Adipocyte (in vitro differentiated cells): ENCODE measurements around the gene CYP2S1.
"Not testable (repeated sequence)": the region's sequence is repeated elsewhere in the genome, so short reads cannot be mapped to it uniquely, and the experiment has no call there.

Source experiments
- DNase-seq: peaks from one replicate; pipeline ENCODE4 v3.0.0-alpha.2; 2015; ENCODE audit warnings: low read depth
- H3K27me3 ChIP-seq: replicated peaks from 2 replicates; pipeline ENCODE4 v1.7.0; 2013; ENCODE audit warnings: mild to moderate bottlenecking, low read length, moderate library complexity; ENCODE audit not compliant: control insufficient read depth, insufficient read depth
- H3K36me3 ChIP-seq: 2 replicates; pipeline ENCODE4 v1.7.0; 2013; ENCODE audit warnings: low read length, mild to moderate bottlenecking, moderate library complexity; ENCODE audit not compliant: control insufficient read depth, insufficient read depth, severe bottlenecking
- H3K4me1 ChIP-seq: 2 replicates; pipeline ENCODE4 v1.7.0; 2013; ENCODE audit warnings: mild to moderate bottlenecking, low read length, moderate library complexity; ENCODE audit not compliant: control insufficient read depth, insufficient read depth
- H3K4me3 ChIP-seq: 2 replicates; pipeline ENCODE4 v1.7.0; 2013; ENCODE audit warnings: mild to moderate bottlenecking, low read length, moderate library complexity
- H3K9ac ChIP-seq: 2 replicates; pipeline ENCODE4 v1.7.0; 2013; ENCODE audit warnings: mild to moderate bottlenecking, low read length, moderate library complexity
- H3K9me3 ChIP-seq: 2 replicates; pipeline ENCODE4 v1.7.0; 2013; ENCODE audit warnings: mild to moderate bottlenecking, low read length, moderate library complexity; ENCODE audit not compliant: control insufficient read depth

Gene CYP2S1

DNA sequence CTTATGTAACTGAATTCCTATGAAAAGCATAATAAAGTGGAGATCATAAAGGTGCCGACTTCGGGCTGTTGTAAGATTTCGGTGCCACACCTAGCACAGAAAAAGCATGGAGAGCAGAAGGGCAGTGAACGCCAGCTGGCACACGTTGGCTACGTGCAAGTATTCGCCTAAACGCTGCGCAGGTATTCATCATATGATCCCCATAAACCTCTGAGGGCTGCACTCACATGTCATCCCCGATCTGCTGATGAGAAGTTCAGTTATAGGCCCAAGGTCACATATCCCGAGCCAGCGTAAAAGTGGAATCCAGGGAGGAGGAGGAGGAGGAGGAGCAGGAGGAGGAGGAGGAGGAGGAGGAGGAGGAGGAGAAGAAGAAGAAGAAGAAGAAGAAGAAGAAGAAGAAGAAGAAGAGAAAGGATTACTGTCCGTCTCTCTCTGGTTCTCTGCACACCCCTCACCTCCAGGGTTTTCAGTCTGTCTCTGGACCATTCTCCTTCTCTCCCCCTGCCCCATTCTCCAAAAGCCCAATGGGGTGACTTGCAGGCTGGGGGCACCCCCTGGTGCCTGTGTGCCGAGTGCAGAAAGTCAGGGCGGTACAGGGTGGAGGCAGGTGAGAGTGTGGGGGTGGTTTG, 18.6 kb upstream of the CYP2S1 start:
- no peak overlapping the region for H3K9ac ChIP-seq
- no peak for DNase-seq
- H3K27me3 ChIP-seq = no peaks in the 10 kb centered on the region
- H3K9me3 ChIP-seq = no peaks in the 10 kb centered on the region
- H3K4me3 ChIP-seq = no peak overlapping the region
- peaks cover 9% of the 10 kb centered on the region for H3K4me1 ChIP-seq
- H3K36me3 ChIP-seq = no peaks in the 10 kb centered on the region

DNA sequence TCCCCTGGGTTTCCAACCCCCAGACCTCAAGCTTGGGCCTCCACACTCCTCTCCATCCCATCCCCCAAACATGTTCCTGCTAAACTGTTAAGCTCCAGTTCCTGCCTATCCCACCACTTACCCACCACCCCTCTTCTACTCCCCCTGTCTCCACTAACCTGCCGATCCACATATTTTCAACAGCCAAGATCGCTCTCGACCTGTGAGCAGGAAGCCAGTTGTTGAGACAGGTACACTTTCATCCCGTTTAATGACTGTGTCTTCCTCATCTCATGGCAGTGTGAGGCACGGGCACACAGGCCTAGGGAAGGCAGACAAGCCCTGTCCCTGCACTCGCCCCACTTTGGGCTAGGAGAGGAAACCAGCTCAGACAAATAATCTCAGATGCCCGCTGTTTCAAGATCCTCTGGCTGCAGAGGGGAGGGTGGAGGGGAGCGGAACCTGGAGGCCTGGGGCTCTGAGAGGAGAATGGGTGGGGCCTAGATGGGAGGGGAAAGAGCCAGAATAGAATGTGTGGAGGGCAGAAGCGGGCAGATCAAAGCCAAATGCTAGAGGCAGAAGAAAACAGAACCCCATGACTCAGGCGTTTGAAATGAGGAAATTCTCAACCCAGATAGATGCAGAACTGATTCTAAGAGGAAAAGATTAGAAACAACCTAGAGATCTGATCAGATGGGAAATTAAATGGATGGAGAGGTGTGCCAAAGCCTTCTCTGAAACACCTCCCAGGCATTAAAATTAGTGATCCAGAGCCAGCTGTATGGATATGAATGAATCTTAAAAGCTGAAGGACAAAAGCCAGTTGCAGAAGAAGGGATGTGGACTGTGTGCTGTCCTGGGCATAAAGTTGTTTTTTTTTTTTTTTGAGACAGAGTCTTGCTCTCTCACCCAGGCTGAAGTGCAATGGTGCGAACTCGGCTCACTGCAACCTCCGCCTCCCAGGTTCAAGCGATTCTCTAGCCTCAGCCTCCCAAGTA, 16.9 kb upstream of the CYP2S1 start:
- Histone ChIP-seq H3K9me3 (no peaks in the 10 kb centered on the region), H3K4me3 (no peak overlapping the region), H3K9ac (peak overlapping the region; percentile 58), H3K27me3 (no peaks in the 10 kb centered on the region), H3K36me3 (no peaks in the 10 kb centered on the region), H3K4me1 (peaks cover 9% of the 10 kb centered on the region)
- peak; percentile 85 for DNase-seq

DNA sequence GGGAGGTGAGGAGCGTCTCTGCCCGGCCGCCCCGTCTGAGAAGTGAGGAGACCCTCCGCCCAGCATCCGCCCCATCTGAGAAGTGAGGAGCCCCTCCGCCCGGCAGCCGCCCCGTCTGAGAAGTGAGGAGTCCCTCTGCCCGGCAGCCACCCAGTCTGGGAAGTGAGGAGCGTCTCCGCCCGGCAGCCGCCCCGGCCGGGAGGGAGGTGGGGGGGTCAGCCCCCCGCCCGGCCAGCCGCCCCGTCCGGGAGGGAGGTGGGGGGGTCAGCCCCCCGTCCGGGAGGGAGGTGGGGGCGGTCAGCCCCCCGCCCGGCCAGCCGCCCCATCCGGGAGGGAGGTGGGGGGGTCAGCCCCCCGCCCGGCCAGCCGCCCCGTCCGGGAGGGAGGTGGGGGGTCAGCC, 12.8 kb upstream of the CYP2S1 start:
- H3K9me3 ChIP-seq, H3K4me3 ChIP-seq, H3K9ac ChIP-seq, H3K36me3 ChIP-seq, H3K4me1 ChIP-seq, H3K27me3 ChIP-seq, DNase-seq: not testable (repeated sequence)

DNA sequence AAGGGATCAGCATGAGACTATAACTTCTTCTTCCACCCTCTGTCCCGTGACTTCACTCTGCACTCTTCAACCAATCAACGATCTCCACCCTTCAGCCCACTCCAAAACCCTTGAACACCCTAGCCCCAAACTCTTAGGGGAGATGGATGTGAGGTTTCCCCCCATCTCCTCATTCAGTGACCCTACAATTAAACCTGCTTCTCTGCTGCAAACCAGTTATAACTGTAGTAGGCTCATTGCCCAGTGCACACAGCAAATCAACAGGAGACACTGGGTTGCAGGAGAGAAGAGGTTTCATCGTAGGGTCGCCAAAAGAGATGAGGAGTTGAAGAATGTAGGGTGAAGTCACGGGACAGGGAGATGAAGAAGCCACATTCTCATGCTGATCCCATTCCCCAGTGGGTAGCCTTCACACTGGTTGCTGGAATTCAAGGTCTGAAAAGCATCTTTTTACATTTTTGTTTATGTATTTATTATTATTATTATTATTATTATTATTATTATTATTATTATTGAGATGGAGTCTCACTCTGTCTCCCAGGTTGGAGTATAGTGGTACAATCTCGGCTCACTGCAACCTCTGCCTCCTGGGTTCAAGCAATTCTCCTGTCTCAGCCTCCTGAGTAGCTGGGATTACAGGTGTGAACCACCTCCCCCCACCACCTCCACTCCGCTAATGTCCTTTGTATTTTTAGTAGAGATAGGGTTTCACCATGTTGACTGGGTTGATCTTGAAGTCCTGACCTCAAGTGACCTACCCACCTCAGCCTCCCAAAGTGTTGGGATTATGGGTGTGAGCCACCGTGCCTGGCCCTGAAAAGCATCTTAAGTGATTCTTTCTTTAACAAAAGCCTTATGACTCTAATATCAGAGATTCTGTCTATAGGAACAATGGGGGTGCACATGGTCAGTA, 5.8 kb upstream of the CYP2S1 start:
- peaks cover 25% of the 10 kb centered on the region for H3K27me3 ChIP-seq
- H3K4me3 ChIP-seq = no peak overlapping the region
- no peaks in the 10 kb centered on the region for H3K9me3 ChIP-seq
- no peak for DNase-seq
- H3K36me3 ChIP-seq = no peaks in the 10 kb centered on the region
- H3K4me1 ChIP-seq = peaks cover 7% of the 10 kb centered on the region
- no peak overlapping the region for H3K9ac ChIP-seq

DNA sequence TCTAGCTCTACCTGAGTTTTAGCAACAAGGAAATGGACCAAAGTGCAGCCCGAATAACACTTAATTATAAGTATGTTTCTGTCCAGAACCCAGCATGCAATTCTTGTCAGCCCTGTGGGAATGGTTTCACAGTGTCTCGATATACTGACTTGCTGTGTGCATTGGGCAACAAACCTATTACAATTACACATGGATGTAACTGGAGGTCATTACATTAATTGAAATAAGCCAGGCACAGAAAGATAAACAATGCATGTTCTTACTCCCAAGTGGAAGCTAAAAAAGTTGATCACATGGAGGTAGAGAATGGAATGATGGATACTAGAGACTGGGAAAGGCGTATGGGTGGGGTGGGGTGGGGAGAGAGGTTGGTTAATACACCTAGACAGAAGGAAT, 5.1 kb upstream of the CYP2S1 start:
- Histone ChIP-seq H3K4me3 (no peak overlapping the region), H3K9me3 (no peaks in the 10 kb centered on the region), H3K27me3 (peaks cover 32% of the 10 kb centered on the region), H3K9ac (no peak overlapping the region), H3K36me3 (no peaks in the 10 kb centered on the region), H3K4me1 (peaks cover 10% of the 10 kb centered on the region)
- DNase-seq = peak; percentile 47

DNA sequence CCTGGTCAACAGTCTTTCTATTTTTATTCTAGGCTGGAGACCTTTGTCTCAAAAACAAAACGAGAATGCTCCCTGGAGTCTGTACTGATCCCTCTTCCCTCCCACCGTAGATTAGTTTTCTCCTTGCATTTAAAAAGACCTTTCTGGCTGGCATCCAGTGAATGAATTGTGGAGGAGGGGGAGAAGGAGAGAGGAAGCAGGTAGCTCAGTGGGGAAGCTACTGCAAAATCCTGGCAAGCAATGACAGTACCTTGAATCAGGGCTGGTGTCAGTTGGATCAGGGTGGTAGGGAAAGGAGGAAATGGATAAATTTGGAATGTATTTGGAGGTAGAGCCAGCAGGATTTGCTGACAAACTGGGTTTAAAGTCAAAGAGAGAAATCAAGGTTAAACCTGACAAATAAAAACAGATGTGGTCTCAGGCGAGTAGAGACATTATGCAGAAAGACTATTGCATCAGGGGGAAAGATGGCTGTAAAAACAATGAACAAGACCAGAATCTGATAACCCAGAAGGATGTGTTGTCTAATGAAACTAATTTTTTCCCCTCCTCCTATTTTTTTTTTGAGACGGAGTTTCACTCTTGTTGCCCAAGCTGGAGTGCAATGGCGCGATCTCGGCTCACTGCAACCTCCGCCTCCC, 3.5 kb upstream of the CYP2S1 start:
- Histone ChIP-seq H3K9ac (no peak overlapping the region), H3K9me3 (no peaks in the 10 kb centered on the region), H3K4me1 (peaks cover 10% of the 10 kb centered on the region), H3K4me3 (no peak overlapping the region), H3K27me3 (peaks cover 41% of the 10 kb centered on the region), H3K36me3 (no peaks in the 10 kb centered on the region)
- peak; percentile 28 for DNase-seq

DNA sequence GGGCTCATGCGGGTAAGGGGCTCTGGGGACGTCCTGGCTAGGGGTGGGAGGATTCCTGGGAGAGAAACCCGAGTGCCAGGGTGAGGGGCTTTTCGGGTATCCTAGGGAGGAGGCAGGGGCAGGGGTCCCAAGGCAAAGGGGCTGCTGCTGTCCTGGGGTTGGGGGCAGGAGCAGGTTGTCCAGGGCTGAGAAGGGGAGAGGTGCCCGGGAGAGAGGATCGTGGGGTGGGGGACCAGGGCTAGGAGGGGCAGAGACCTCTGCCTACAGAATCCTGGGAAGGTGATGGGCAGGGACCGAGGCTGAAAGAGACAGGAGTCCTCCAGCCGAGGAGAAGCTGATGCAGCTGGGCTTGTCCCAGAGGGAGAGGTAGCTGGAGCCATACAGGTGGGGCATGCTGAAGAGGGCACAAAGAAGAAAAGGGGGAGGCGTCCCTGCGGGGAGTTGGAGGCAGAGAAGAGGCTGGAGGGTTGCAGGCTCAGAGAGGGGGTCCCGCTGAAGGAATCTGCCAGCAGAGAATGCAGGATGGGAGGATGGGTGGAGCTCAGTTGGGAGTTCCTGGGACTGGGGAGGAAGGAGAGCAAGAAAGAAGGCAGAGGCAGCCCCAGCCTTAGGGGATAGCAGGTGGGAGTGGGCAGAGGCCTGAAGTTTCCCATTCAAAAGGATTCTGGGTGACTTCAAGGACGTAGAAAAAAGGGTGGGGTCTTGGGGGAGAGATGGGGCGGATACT, 574 bp downstream of the CYP2S1 start:
- H3K4me1 ChIP-seq = peaks cover 10% of the 10 kb centered on the region
- no peaks in the 10 kb centered on the region for H3K36me3 ChIP-seq
- H3K4me3 ChIP-seq = no peak overlapping the region
- H3K9ac ChIP-seq = no peak overlapping the region
- peaks cover 42% of the 10 kb centered on the region for H3K27me3 ChIP-seq
- H3K9me3 ChIP-seq = no peaks in the 10 kb centered on the region
- DNase-seq = no peak

DNA sequence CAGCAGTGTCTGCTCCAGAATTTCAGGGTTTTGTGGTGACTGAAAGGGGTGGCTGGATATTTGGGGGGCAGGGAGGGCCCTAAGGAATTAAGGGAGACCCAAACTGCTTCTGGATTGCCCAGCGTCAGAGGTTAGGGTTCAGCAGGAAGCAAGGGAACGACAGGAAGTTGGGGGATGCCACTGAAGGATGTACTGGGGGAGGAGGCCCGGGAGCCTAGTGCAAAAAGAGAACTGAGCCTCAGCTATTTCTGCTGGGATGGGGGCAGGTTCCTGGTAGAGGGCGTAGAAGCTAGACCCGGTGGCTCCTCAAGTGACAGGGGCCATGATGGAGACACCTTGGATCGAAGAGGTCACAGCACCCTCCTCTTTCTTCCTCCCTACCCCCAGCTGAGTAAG, 1.1 kb downstream of the CYP2S1 start:
- no peak for DNase-seq
- H3K9me3 ChIP-seq = no peaks in the 10 kb centered on the region
- H3K27me3 ChIP-seq = peaks cover 42% of the 10 kb centered on the region
- no peak overlapping the region for H3K4me3 ChIP-seq
- H3K4me1 ChIP-seq = peaks cover 9% of the 10 kb centered on the region
- no peaks in the 10 kb centered on the region for H3K36me3 ChIP-seq
- no peak overlapping the region for H3K9ac ChIP-seq

DNA sequence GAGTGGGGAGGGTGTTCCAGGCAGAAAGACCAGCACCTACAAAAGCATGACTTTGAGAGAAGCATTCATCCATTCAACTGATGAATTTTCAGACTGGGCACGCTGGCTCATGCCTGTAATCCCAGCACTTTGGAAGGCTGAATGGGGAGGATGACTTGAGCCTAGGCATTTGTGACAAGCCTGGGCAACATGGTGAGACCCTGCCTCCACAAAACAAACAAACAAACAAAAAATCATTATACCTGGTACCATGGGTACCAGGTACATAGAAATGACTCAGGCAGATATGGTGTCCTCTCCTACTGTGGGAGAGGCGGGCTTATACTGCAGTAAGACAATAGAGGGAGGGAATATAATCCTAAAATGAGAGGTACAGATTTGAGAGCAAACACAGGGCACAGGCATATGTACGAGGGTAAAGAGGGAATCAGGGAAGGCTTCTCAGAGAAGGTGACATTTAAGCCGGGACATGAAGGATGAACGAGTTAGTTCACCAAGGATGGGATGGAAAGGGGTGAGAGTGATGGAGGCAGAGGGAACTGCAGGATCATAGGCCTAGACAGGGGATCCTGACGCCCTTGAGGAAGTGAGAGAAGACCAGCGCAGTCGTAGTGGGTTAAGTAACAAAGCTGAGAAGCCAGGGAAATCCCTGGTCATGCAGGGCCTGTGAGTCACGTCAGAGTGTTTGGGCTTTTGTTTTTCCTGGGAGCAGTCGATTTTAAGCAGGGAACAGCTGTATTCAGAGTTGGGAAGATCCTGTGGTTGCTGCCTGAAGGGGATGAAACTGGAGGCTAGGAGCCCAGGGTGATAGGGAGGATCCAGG, 2.9 kb downstream of the CYP2S1 start:
- H3K27me3 ChIP-seq = peaks cover 31% of the 10 kb centered on the region
- no peak for DNase-seq
- no peaks in the 10 kb centered on the region for H3K9me3 ChIP-seq
- no peak overlapping the region for H3K4me3 ChIP-seq
- H3K9ac ChIP-seq = no peak overlapping the region
- no peaks in the 10 kb centered on the region for H3K36me3 ChIP-seq
- peaks cover 3% of the 10 kb centered on the region for H3K4me1 ChIP-seq

DNA sequence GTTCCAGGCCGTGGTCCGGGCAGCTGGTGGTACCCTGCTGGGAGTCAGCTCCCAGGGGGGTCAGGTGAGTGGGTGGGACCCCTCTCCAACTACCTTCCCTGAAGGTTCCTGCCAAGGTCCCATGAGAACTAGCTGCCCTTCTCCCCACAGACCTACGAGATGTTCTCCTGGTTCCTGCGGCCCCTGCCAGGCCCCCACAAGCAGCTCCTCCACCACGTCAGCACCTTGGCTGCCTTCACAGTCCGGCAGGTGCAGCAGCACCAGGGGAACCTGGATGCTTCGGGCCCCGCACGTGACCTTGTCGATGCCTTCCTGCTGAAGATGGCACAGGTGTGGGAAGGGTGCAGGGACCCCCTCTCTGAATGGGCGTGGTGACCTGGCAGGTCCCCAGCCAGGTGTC, 5.5 kb downstream of the CYP2S1 start:
- Histone ChIP-seq H3K9ac (no peak overlapping the region), H3K9me3 (no peaks in the 10 kb centered on the region), H3K36me3 (no peaks in the 10 kb centered on the region), H3K4me1 (no peaks in the 10 kb centered on the region), H3K4me3 (no peak overlapping the region), H3K27me3 (peaks cover 9% of the 10 kb centered on the region)
- no peak for DNase-seq
